Stomach smooth muscle (tissue), 2 donors: ENCODE data around the gene LMF1.

Experiments
- H3K27ac ChIP-seq: one replicate; pipeline ENCODE4 v1.7.0; 2013; ENCODE audit warnings: mild to moderate bottlenecking, low read length, inconsistent platforms
- H3K27me3 ChIP-seq, 2 donors: one replicate each; pipeline ENCODE4 v1.7.0; 2013; ENCODE audit warnings: low read length in 2 of 2; ENCODE audit not compliant: insufficient read depth in 2 of 2, control insufficient read depth in 1 of 2
- H3K36me3 ChIP-seq, 2 donors: one replicate each; pipeline ENCODE4 v1.7.0; 2013; ENCODE audit warnings: low read length in 2 of 2; ENCODE audit not compliant: control insufficient read depth in 2 of 2, insufficient read depth in 2 of 2
- H3K4me1 ChIP-seq: one replicate; pipeline ENCODE4 v1.7.0; 2013; ENCODE audit warnings: low read length; ENCODE audit not compliant: control insufficient read depth, insufficient read depth
- H3K4me3 ChIP-seq, 2 donors: one replicate each; pipeline ENCODE4 v1.7.0; 2013; ENCODE audit warnings: low read length in 2 of 2
- H3K9ac ChIP-seq, 2 donors: one replicate each; pipeline ENCODE4 v1.7.0; 2013; ENCODE audit warnings: low read length in 2 of 2, mild to moderate bottlenecking in 1 of 2
- H3K9me3 ChIP-seq, 2 donors: one replicate each; pipeline ENCODE4 v1.7.0; 2013; ENCODE audit warnings: low read length in 2 of 2; ENCODE audit not compliant: control insufficient read depth in 2 of 2
- donor health status: healthy.
- donor health status: Pancreatic carcinoma.

The LMF1 gene

DNA sequence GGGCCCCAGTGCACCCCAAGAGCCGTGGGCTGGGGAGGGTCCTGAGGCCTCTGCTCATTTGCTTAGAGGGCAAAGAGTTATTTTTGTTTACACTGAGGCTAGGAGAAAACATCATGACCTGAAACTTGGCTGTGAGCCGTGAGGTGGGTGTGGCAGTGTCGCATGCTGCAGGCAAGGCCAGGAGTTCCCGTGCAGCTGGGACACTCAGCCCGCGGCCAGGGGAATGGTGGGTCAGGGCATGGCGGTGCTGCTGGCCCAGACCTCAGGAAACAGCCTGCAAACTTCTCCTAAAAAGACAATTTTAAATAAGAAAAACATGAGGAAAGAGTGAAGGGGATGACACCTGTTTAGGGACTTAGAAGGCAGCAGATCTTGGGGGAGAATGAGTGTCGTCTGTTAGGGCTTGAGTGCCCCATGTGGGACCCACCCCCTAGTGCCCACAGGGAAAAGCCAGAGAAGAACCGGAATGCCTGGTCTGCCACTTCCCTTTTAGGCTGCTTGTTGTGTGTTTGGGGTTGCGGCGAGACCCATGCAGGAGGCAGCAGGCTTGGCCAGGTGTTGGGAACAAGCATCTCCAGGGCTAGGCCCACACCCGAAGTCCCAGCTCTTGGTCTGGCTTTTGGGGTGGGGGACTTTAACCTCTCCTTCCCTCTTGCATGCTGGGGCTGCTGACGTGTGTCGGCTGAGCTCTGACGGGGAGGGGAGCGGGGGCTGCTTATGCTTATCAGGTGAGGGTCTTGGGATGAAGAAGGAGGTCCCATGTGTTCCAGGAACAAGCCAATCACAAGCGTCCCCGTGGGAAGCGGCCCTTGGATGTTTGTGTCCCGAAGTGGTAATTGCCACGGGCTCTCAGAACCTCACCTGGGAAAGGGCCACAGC, 89.3 kb downstream of the LMF1 start:
- Histone ChIP-seq H3K36me3 (peaks cover 10 to 11% of the 10 kb centered on the region in 2 donors), H3K27ac (no peak overlapping the region)

DNA sequence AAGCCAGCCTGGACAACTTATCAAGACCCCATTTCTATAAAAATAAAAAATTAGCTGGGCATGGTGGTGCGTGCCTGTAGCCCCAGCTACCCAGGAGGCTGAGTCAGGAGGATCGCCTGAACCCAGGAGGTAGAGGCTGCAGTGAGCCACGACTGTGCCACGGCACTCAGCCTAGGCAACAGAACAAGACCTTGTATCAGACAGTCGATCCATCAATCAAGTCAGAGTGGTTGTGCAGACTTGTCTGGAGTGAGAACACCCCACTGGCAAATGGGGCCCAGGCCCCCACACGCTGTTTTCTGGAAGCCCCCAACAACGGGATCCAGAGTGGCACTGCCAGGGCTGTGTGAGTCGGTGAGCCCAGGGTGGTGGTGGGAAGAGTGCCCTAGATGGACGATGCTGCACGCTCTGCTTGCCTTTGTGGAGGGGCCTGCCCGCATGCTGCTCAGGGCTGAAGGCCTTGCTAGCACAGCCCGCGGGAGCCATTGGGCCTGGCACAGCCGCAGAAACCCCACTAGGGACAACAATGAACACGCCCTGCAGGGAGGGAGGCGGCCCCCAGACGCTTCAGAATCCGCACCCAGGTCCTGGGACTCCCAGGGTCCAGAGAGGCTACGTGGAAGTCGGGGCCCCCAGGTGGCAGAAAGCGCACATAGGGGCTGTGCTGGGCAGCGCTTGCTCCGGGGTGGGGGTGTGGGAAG, 90.2 kb downstream of the LMF1 start:
- peaks cover 12 to 15% of the 10 kb centered on the region in 2 donors for H3K9me3 ChIP-seq
- no peak overlapping the region for H3K9ac ChIP-seq
- H3K27me3 ChIP-seq: no peaks in the 10 kb centered on the region
- no peak overlapping the region for H3K27ac ChIP-seq
- H3K4me1 ChIP-seq: no peaks in the 10 kb centered on the region
- peaks cover 11 to 13% of the 10 kb centered on the region in 2 donors for H3K36me3 ChIP-seq
- H3K4me3 ChIP-seq: no peak overlapping the region

More for the DNA sequence above, 89.3 kb downstream of the LMF1 start:
- Histone ChIP-seq H3K4me3 (no peak overlapping the region), H3K27me3 (no peaks in the 10 kb centered on the region), H3K9me3 (peaks cover 12 to 15% of the 10 kb centered on the region in 2 donors), H3K4me1 (no peaks in the 10 kb centered on the region), H3K9ac (no peak overlapping the region)

DNA sequence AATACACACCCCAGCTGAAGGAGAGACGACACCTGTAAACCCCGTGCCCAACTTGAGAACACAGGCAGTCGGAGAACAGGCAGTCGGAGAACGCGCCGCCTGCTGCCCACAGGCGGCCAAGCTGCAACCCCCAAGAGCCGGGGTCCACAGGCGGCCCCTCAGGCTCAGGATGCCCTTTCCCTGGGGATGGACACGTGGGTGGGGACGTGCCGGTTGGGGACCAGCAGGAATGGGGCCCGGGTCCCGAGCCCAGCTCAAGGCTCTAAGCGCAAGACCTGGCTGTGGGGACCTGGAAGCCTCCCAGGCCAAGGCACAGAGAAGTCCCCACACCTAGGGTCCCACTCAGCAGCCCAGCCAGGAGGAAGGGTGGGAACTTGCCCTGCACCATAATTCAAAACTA, 90.8 kb downstream of the LMF1 start:
- Histone ChIP-seq H3K27ac (no peak overlapping the region), H3K27me3 (no peaks in the 10 kb centered on the region), H3K9ac (no peak overlapping the region), H3K36me3 (peaks cover 8 to 10% of the 10 kb centered on the region in 2 donors), H3K9me3 (peaks cover 9 to 12% of the 10 kb centered on the region in 2 donors), H3K4me1 (no peaks in the 10 kb centered on the region), H3K4me3 (no peak overlapping the region)

DNA sequence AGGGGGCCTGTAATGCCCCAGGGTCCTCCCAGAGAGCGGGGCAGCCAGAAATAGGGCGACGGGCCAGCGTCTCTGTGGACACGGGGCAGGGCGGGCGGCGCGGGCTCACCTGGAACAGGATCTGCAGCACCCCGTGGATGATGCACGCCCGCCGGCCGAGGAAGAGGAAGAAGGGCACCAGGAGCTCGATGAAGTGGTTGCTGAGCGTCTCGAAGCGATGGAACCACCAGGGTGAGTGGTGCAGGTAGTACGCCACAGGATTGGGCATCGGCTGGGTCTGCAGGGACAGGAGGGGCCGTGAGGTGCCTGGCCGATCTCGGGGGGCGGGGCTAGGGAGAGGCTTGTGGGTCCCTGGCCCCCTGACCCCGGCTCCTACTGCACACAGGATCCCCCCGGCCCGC, 91.3 kb downstream of the LMF1 start:
- no peak overlapping the region for H3K9ac ChIP-seq
- peaks cover 3 to 6% of the 10 kb centered on the region in 2 donors for H3K36me3 ChIP-seq
- H3K27ac ChIP-seq: no peak overlapping the region
- H3K4me3 ChIP-seq: no peak overlapping the region
- no peaks in the 10 kb centered on the region for H3K27me3 ChIP-seq
- H3K9me3 ChIP-seq: peaks cover 6 to 7% of the 10 kb centered on the region in 2 donors
- H3K4me1 ChIP-seq: no peaks in the 10 kb centered on the region

DNA sequence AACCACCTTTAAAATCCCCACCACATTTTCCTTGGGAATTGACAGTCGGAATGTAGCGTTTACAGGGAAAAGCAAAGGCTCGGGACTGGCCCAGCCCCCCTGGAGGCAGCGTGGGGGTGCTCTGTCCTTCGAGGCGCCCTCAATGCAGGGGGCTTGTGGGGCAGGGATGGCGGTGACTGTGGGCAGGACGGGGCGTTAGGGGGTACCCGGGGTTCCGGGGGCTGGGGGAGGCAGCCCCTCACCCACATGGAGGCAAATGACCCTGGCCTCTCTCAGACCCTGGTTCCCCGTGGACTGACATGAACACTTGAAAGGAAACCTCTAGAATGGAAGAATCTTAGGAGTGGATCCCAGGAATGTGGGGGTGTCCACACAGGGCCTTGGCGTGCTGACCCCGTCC, 91.9 kb downstream of the LMF1 start:
- H3K36me3 ChIP-seq: peaks cover 0 to 5% of the 10 kb centered on the region in 2 donors

DNA sequence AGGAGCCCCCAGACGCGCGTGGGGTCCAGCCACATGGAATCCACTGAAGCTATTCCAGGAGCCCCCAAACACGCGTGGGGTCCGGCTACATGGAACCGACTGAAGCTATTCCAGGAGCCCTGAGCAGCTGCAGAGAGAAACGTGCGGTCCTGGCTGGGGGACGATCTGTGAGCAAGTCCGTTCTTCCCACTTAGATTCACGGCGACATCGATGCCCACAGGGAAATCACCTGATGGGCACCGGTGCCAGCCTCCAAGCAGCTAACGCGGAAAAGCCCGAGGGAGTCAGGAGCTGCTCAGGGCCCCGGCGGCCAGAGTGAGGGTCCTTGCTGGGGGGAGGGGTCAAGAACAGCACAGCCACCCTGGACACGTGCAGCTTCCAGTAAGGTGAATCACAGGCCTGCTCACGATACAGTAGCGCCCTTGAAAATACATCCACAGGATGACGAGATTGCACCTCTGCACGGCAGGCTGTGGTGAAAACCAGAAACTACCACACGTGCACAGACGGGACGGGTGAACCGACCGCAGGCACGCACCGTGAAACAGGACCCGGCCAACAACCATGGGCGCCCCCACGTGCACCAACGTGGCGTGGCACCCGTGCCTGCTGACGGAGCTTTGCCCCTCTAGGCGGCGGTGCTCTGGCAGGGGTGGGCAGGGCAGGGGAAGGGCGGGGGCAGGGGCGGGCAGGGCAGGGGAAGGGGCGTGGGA, 92.6 kb downstream of the LMF1 start:
- peaks cover 0 to 9% of the 10 kb centered on the region in 2 donors for H3K36me3 ChIP-seq
- H3K9ac ChIP-seq: no peak overlapping the region
- H3K4me3 ChIP-seq: no peak overlapping the region
- H3K27me3 ChIP-seq: no peaks in the 10 kb centered on the region
- no peaks in the 10 kb centered on the region for H3K9me3 ChIP-seq
- H3K27ac ChIP-seq: no peak overlapping the region
- no peaks in the 10 kb centered on the region for H3K4me1 ChIP-seq

More for the DNA sequence above, 91.9 kb downstream of the LMF1 start:
- Histone ChIP-seq H3K9ac (no peak overlapping the region), H3K9me3 (peaks cover under 1 to 1% of the 10 kb centered on the region in 2 donors), H3K4me1 (no peaks in the 10 kb centered on the region), H3K27me3 (no peaks in the 10 kb centered on the region), H3K4me3 (no peak overlapping the region), H3K27ac (no peak overlapping the region)

DNA sequence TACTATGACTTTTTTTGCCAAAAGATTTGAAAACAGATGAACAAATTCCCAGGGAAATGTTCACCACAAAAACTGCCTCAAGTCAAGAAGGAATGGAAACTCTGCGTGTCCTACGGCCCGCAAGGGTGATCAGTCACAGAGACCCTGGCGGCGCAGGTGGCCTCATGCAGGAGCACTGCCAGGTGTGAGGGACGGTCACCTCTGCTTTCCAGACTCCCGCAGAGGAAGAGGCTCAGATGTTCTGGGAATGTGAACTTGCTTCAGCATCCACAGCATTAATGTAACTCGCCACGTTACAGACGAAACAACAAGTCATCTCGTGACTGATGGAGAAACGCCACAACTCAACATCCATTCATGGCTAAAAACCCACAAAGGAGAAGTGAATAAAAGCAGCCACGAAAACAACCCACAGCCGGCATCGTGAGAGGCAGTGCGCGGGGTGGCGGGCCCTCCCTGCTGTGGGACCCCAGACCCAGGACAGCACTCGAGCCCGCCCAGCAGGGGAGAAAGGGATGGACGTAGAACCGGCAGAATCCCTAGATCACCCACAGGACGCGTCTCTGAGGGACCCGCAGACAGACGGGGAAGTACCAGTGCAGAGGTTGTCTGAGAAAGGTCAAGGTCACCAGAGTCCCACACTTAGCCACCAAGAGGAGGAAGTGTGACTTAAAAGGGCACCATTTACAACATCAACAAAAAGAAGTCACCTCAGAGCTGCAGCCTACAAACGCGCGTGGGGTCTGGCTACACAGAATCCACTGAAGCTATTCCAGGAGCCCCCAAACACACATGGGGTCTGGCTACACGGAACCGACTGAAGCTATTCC, 93.3 kb downstream of the LMF1 start:
- peaks cover 0 to 11% of the 10 kb centered on the region in 2 donors for H3K36me3 ChIP-seq
- H3K27ac ChIP-seq: no peak overlapping the region
- no peaks in the 10 kb centered on the region for H3K9me3 ChIP-seq
- H3K27me3 ChIP-seq: no peaks in the 10 kb centered on the region
- H3K9ac ChIP-seq: no peak overlapping the region
- no peaks in the 10 kb centered on the region for H3K4me1 ChIP-seq
- no peak overlapping the region for H3K4me3 ChIP-seq

DNA sequence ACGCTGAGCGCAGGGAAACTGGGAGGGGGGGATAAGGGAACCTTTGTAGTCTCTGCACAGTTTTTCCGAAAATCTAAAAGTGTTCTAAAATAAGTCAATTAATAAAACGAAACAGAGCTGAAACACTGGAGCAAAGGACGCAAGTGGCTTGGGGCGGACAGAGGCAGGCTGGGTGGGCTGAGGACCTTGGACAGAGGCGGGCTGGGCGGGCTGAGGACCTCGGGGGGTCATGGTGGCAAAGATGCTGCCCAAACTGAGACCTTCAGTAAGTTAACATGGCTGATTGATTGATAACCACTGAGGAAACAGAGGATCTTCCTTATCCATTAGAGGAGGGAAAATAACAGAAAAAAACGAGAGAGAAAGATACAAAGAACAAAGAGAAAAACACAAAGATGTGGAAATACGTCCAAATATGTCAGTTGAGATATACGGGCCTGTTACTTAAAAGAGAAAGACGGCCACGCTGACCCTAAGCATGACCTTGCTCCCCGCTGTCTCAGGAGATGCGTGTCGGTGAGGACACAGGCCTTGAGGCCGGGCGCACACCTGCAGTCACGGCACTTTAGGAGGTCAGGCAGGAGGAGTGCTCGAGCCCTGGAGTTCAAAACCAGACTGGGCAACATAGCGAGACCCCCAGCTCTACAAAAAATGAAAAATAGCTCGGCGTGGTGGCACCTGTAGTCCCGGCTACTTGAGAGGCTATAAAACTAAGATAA, 94.1 kb downstream of the LMF1 start:
- Histone ChIP-seq H3K9ac (no peak overlapping the region), H3K4me3 (no peak overlapping the region), H3K4me1 (no peaks in the 10 kb centered on the region), H3K36me3 (peaks cover 0 to 11% of the 10 kb centered on the region in 2 donors), H3K27me3 (no peaks in the 10 kb centered on the region), H3K27ac (no peak overlapping the region), H3K9me3 (no peaks in the 10 kb centered on the region)

DNA sequence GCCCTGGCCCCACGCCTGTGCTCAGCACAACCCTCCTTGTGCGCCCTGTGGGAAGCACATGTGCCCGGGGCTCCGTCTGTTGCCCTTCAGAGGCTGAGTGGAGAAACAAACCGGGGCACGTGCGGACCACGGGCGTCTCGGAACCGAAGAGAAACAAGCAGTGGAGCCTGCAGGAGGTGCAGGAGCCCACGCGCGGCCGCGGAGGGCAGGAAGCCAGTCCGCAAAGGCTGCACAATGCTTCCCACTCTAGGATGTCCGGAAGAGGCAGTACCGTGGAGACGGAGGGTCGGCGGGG, 94.8 kb downstream of the LMF1 start:
- H3K9ac ChIP-seq: no peak overlapping the region
- H3K27ac ChIP-seq: no peak overlapping the region
- H3K9me3 ChIP-seq: no peaks in the 10 kb centered on the region
- H3K36me3 ChIP-seq: peaks cover 0 to 11% of the 10 kb centered on the region in 2 donors
- no peaks in the 10 kb centered on the region for H3K4me1 ChIP-seq
- H3K27me3 ChIP-seq: no peaks in the 10 kb centered on the region
- H3K4me3 ChIP-seq: no peak overlapping the region
